ENCODE measurements around the gene PRKAR2B.

DNA sequence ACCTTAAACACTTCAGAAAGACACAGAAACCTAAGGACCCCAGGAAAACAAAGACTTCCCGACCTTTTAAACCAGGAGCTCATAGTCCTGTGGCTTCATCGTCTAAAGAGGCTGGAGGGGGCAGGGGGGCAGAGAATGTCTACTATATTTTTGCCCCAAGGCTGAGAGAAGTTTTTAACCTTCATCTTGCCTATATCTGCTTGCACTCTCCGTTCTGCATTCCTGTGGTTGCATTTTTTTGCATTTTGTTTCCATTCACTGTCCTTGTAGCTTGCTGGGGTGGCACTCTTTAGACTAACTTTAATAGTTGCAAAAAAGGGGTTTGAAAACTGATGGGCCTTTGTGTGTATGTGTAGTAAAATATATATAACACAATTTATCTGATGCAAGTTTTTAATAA is 23.7 kb downstream of the PRKAR2B start:
- TF ChIP-seq, protein P1, sequence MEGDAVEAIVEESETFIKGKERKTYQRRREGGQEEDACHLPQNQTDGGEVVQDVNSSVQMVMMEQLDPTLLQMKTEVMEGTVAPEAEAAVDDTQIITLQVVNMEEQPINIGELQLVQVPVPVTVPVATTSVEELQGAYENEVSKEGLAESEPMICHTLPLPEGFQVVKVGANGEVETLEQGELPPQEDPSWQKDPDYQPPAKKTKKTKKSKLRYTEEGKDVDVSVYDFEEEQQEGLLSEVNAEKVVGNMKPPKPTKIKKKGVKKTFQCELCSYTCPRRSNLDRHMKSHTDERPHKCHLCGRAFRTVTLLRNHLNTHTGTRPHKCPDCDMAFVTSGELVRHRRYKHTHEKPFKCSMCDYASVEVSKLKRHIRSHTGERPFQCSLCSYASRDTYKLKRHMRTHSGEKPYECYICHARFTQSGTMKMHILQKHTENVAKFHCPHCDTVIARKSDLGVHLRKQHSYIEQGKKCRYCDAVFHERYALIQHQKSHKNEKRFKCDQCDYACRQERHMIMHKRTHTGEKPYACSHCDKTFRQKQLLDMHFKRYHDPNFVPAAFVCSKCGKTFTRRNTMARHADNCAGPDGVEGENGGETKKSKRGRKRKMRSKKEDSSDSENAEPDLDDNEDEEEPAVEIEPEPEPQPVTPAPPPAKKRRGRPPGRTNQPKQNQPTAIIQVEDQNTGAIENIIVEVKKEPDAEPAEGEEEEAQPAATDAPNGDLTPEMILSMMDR (IDR thresholded peaks at IDR 0.05 in 8 of 11, conservative IDR thresholded peaks at IDR 0.05 in 3 of 11), result no peak
- TF ChIP-seq POLR2A (IDR thresholded peaks at IDR 0.05), result no peak

Data from spleen (tissue), 7 donors.